GM23338 (cell line): ENCODE results near the gene MAN1C1. TPM values are rescaled to one million over a fixed set of nuclear protein-coding genes. Genes with fewer than 3 reads are reported as not detected.

Experiments used
- ATAC-seq: fragments of 200-7000 bp; cut with Tn5 transposase; 3 replicates; pipeline ENCODE4 v1.9.1; 2020
- DNase-seq: peaks from one replicate; pipeline ENCODE4 v3.0.0-alpha.2; 2015; ENCODE audit warnings: low spot score
- H2AFZ ChIP-seq: fragments of 200-600 bp; sonication (generic); 2 replicates; pipeline ENCODE4 v1.8.0; 2016; ENCODE audit warnings: antibody characterized with exemption, mild to moderate bottlenecking, moderate library complexity
- H3F3A ChIP-seq: fragments of 200-600 bp; sonication (generic); replicated peaks from 2 replicates; pipeline ENCODE4 v1.8.0; 2017; ENCODE audit warnings: antibody characterized with exemption, mixed run types, low read depth
- H3K27ac ChIP-seq: fragments of 200-600 bp; sonication (generic); 2 replicates; pipeline ENCODE4 v1.6.1; 2016; ENCODE audit warnings: low read depth
- H3K27me3 ChIP-seq: fragments of 200-600 bp; sonication (generic); 2 replicates; pipeline ENCODE4 v1.8.0; 2016; ENCODE audit warnings: mild to moderate bottlenecking, mixed run types, moderate library complexity; ENCODE audit not compliant: insufficient read depth
- H3K36me3 ChIP-seq: fragments of 200-600 bp; sonication (generic); 2 replicates; pipeline ENCODE4 v1.8.0; 2016; ENCODE audit warnings: mild to moderate bottlenecking; ENCODE audit not compliant: insufficient read depth
- H3K4me1 ChIP-seq: fragments of 200-600 bp; sonication (generic); 2 replicates; pipeline ENCODE4 v1.8.0; 2016; ENCODE audit warnings: mild to moderate bottlenecking, moderate library complexity; ENCODE audit not compliant: insufficient read depth
- H3K4me2 ChIP-seq: fragments of 200-600 bp; sonication (generic); 2 replicates; pipeline ENCODE4 v1.7.1; 2017; ENCODE audit warnings: mixed run types
- H3K4me3 ChIP-seq: fragments of 200-600 bp; sonication (generic); 2 replicates; pipeline ENCODE4 v1.6.1; 2016; ENCODE audit warnings: mixed run types
- H3K79me2 ChIP-seq: fragments of 200-600 bp; sonication (generic); replicated peaks from 2 replicates; pipeline ENCODE4 v1.8.0; 2017; ENCODE audit warnings: mild to moderate bottlenecking; ENCODE audit not compliant: insufficient read depth
- H3K9me2 ChIP-seq: fragments of 200-600 bp; sonication (generic); 2 replicates; pipeline ENCODE4 v1.8.0; 2017; ENCODE audit not compliant: insufficient read depth
- H4K20me1 ChIP-seq: fragments of 200-600 bp; sonication (generic); replicated peaks from 2 replicates; pipeline ENCODE4 v1.8.0; 2017; ENCODE audit warnings: mild to moderate bottlenecking; ENCODE audit not compliant: insufficient read depth
- H3K27ac Mint-ChIP-seq: 2 replicates; pipeline ENCODE4 v1.8.0; 2020; ENCODE audit warnings: inconsistent platforms, mild to moderate bottlenecking, moderate library complexity, mixed read lengths
- H3K27me3 Mint-ChIP-seq: 3 replicates; pipeline ENCODE4 v1.8.0; 2022; ENCODE audit warnings: low read depth, mild to moderate bottlenecking, moderate library complexity, mixed read lengths, inconsistent platforms; ENCODE audit not compliant: insufficient read depth, poor library complexity
- H3K36me3 Mint-ChIP-seq: 3 replicates; pipeline ENCODE4 v1.8.0; 2021; ENCODE audit warnings: low read depth, mild to moderate bottlenecking, inconsistent platforms, moderate library complexity, mixed read lengths
- H3K4me1 Mint-ChIP-seq: 3 replicates; pipeline ENCODE4 v1.8.0; 2020; ENCODE audit warnings: mild to moderate bottlenecking, inconsistent platforms, mixed read lengths
- H3K4me3 Mint-ChIP-seq: 3 replicates; pipeline ENCODE4 v1.8.0; 2021; ENCODE audit warnings: moderate library complexity, mild to moderate bottlenecking, inconsistent platforms, mixed read lengths
- H3K9me3 Mint-ChIP-seq: 3 replicates; pipeline ENCODE4 v1.8.0; 2020; ENCODE audit warnings: moderate library complexity, mild to moderate bottlenecking, inconsistent platforms, mixed read lengths
- CREB1 ChIP-seq: fragments of 250-450 bp; sonication (Bioruptor Pico); IDR thresholded peaks from 2 replicates; pipeline ENCODE4 v1.5.0; 2020; ENCODE audit warnings: low read depth, mild to moderate bottlenecking, moderate library complexity
- CTCF ChIP-seq, 2 experiments: fragments of 200-600 bp in 1 of 2; sonication (generic) in 1 of 2; conservative IDR thresholded peaks; 2 replicates each; pipeline versions ENCODE4 v1.5.1 to v1.6.1; 2016 to 2017; ENCODE audit warnings: antibody characterized with exemption in 2 of 2, low read depth in 2 of 2, mild to moderate bottlenecking in 2 of 2, moderate library complexity in 1 of 2
- ETS1 ChIP-seq: IDR thresholded peaks from 2 replicates; pipeline ENCODE4 v1.6.1; 2016; ENCODE audit warnings: antibody characterized with exemption
- EZH2 ChIP-seq: fragments of 200-600 bp; sonication (generic); IDR thresholded peaks from one replicate; pipeline ENCODE4 v1.8.0; 2017; ENCODE audit warnings: antibody characterized with exemption, mild to moderate bottlenecking, low read depth; ENCODE audit not compliant: unreplicated experiment
- EZH2phosphoT487 ChIP-seq: fragments of 200-600 bp; sonication (generic); IDR thresholded peaks from one replicate; pipeline ENCODE4 v1.8.1; 2018; ENCODE audit warnings: antibody characterized with exemption; ENCODE audit not compliant: unreplicated experiment
- JUNB ChIP-seq: IDR thresholded peaks from one replicate; pipeline ENCODE4 v1.6.1; 2016; ENCODE audit warnings: antibody characterized with exemption; ENCODE audit not compliant: unreplicated experiment
- NANOG ChIP-seq: IDR thresholded peaks from 2 replicates; pipeline ENCODE4 v1.6.1; 2016; ENCODE audit warnings: antibody characterized with exemption, borderline replicate concordance
- REST ChIP-seq: IDR thresholded peaks from one replicate; pipeline ENCODE4 v1.6.1; 2018; ENCODE audit warnings: antibody characterized with exemption; ENCODE audit not compliant: unreplicated experiment
- STAT1 ChIP-seq: IDR thresholded peaks from one replicate; pipeline ENCODE4 v1.6.1; 2016; ENCODE audit warnings: antibody characterized with exemption; ENCODE audit not compliant: unreplicated experiment
- ZNF114 ChIP-seq: fragments of 250-450 bp; sonication (Bioruptor Pico); IDR thresholded peaks from 2 replicates; pipeline ENCODE4 v1.5.0; 2020; ENCODE audit warnings: mild to moderate bottlenecking, moderate library complexity
- ZNF331 ChIP-seq: fragments of 250-450 bp; sonication (Bioruptor Pico); IDR thresholded peaks from 2 replicates; pipeline ENCODE4 v1.5.0; 2020; ENCODE audit warnings: low read depth, mild to moderate bottlenecking, moderate library complexity
- ZNF462 ChIP-seq: fragments of 250-450 bp; sonication (Bioruptor Pico); IDR thresholded peaks from 2 replicates; pipeline ENCODE4 v1.5.0; 2020; ENCODE audit warnings: mild to moderate bottlenecking, moderate library complexity
- polyA plus RNA-seq: library from polyadenylated mRNA; unstranded; fragments of >200 nt; fragmentation: Nextera tagmentation; extraction: Ambion mirVana; gene quantifications from 2 replicates; pipeline ENCODE4 v1.2.1, GENCODE V29; 2016
- total RNA-seq: library from RNA; depleted of rRNA; stranded (reverse); fragments of >200 nt; shearing (Covaris generic); gene quantifications from 2 replicates; pipeline ENCODE4 v1.2.3, GENCODE V29; 2014

Gene MAN1C1
- total and polyA plus RNA-seq, 2 experiments from 2014 or later, result 5.4 to 13.6 TPM

GRCh38 chr1:25794325-25794724, 177.7 kb downstream of the MAN1C1 start (continued):
- no peak for TF ChIP-seq ETS1

GRCh38 chr1:25795211-25795610, 178.6 kb downstream of the MAN1C1 start:
- Mint-ChIP-seq H3K4me3 (no peak overlapping the region), H3K4me1 (peaks cover 22% of the 10 kb centered on the region), H3K27me3 (peaks cover 17% of the 10 kb centered on the region), H3K27ac (no peak overlapping the region), H3K9me3 (no peaks in the 10 kb centered on the region), H3K36me3 (no peaks in the 10 kb centered on the region)
- H3F3A ChIP-seq, result peaks cover 4% of the 10 kb centered on the region; the same call in 1 of the 2 replicates
- no peak overlapping the region for H3K4me2 ChIP-seq
- peaks cover 3% of the 10 kb centered on the region for H3K4me1 ChIP-seq
- ATAC-seq (no peak), DNase-seq (no peak)
- no peak overlapping the region for H3K27ac ChIP-seq
- no peaks in the 10 kb centered on the region for H3K27me3 ChIP-seq
- no peaks in the 10 kb centered on the region for H3K79me2 ChIP-seq
- H3K9me2 ChIP-seq, result no peaks in the 10 kb centered on the region
- H4K20me1 ChIP-seq, result no peaks in the 10 kb centered on the region; the same call in 1 of the 2 replicates
- H3K36me3 ChIP-seq, result no peaks in the 10 kb centered on the region
- H2AFZ ChIP-seq, result no peak overlapping the region
- H3K4me3 ChIP-seq, result no peak overlapping the region
- TF ChIP-seq EZH2 (no peak), CTCF (conservative IDR thresholded peaks at IDR 0.05; ENCODE audit: low read depth in 2 of 2) (no peak), STAT1 (no peak), JUNB (no peak), CREB1 (CRISPR knock-in tag) (no peak), EZH2phosphoT487 (no peak), ZNF331 (no peak), ZNF114 (CRISPR knock-in tag) (no peak), ZNF462 (no peak), REST (no peak), ETS1 (no peak), NANOG (no peak)
